ENCODE data around the gene DYSF.

The DYSF gene

DNA sequence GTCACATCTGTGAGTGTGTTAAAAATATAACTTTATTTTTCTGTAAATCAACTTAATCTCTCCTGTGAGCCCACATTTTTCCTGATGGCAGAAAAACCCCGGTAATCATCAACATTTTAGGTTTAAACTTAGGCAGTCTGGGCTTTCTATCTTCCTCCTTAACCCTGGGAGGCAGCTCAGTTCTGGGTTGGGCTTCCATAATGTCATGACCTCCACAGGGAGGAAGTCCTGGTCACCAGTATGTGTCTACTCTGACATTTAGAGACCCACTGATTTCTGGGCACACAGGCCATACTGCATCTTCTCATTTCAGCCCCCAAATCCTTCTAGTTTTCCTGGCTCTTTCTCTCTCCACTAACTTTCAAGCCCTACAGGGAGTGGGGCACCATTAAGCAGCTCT, 181.2 kb downstream of the DYSF start:
- no peaks in the 10 kb centered on the region for H3K27me3 ChIP-seq (ENCODE audit: insufficient read depth, low read length, poor library complexity, severe bottlenecking)
- no peaks in the 10 kb centered on the region for H3K9me2 ChIP-seq (replicated peaks; ENCODE audit: low read depth, low read length)
- no peaks in the 10 kb centered on the region for H3K4me1 ChIP-seq (ENCODE audit: insufficient read depth, low read length, poor library complexity, severe bottlenecking)
- no peaks in the 10 kb centered on the region for H3K79me2 ChIP-seq (ENCODE audit: insufficient read depth, low read length)
- H3K4me3 ChIP-seq (ENCODE audit: low read length, poor library complexity, severe bottlenecking) = no peak overlapping the region
- no peaks in the 10 kb centered on the region for H3F3A ChIP-seq (ENCODE audit: low read depth)
- no peak overlapping the region for H3K4me2 ChIP-seq (ENCODE audit: low read depth, low read length, poor library complexity, severe bottlenecking)
- H3K9ac ChIP-seq (ENCODE audit: low read depth, low read length, poor library complexity, severe bottlenecking) = no peak overlapping the region
- no peaks in the 10 kb centered on the region for H4K20me1 ChIP-seq (ENCODE audit: insufficient read depth, low read length, poor library complexity, severe bottlenecking)
- no peak overlapping the region for H2AFZ ChIP-seq (ENCODE audit: low read length)
- no peaks in the 10 kb centered on the region for H3K36me3 ChIP-seq (ENCODE audit: insufficient read depth, low read length)
- TF ChIP-seq, protein P1, sequence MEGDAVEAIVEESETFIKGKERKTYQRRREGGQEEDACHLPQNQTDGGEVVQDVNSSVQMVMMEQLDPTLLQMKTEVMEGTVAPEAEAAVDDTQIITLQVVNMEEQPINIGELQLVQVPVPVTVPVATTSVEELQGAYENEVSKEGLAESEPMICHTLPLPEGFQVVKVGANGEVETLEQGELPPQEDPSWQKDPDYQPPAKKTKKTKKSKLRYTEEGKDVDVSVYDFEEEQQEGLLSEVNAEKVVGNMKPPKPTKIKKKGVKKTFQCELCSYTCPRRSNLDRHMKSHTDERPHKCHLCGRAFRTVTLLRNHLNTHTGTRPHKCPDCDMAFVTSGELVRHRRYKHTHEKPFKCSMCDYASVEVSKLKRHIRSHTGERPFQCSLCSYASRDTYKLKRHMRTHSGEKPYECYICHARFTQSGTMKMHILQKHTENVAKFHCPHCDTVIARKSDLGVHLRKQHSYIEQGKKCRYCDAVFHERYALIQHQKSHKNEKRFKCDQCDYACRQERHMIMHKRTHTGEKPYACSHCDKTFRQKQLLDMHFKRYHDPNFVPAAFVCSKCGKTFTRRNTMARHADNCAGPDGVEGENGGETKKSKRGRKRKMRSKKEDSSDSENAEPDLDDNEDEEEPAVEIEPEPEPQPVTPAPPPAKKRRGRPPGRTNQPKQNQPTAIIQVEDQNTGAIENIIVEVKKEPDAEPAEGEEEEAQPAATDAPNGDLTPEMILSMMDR (conservative IDR thresholded peaks at IDR 0.05; ENCODE audit: low read length) = no peak
- TF ChIP-seq EZH2phosphoT487 (IDR thresholded peaks at IDR 0.05; ENCODE audit: borderline replicate concordance) = no peak
- H3K9me3 ChIP-seq (ENCODE audit: insufficient read depth, low read depth, low read length) = no peaks in the 10 kb centered on the region

DNA sequence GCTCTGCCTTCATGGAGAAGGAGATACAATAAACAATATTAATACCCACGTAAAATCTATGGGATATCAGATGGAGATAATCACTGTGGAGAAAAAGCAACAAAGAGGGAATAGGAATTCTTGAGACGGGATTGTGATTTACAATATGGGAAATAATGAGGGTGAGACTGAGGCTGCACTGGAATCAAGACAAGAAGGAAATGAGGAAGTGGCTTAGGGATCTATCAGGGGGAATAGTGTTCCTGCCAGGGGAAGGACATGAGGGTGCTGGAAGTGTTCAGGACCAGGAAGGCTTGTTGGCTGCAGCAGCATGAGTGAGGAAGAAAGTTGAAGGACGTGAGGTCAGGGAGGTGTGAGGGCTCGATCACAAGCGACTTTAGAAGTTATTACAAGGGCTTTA, 182.4 kb downstream of the DYSF start:
- Histone ChIP-seq H3K9me3 (ENCODE audit: insufficient read depth, low read depth, low read length) (no peaks in the 10 kb centered on the region), H3F3A (ENCODE audit: low read depth) (no peaks in the 10 kb centered on the region), H3K4me3 (ENCODE audit: low read length, poor library complexity, severe bottlenecking) (no peak overlapping the region), H2AFZ (ENCODE audit: low read length) (no peak overlapping the region), H3K27me3 (ENCODE audit: insufficient read depth, low read length, poor library complexity, severe bottlenecking) (no peaks in the 10 kb centered on the region), H3K4me1 (ENCODE audit: insufficient read depth, low read length, poor library complexity, severe bottlenecking) (no peaks in the 10 kb centered on the region), H3K4me2 (ENCODE audit: low read depth, low read length, poor library complexity, severe bottlenecking) (no peak overlapping the region), H3K36me3 (ENCODE audit: insufficient read depth, low read length) (no peaks in the 10 kb centered on the region), H3K79me2 (ENCODE audit: insufficient read depth, low read length) (no peaks in the 10 kb centered on the region), H4K20me1 (ENCODE audit: insufficient read depth, low read length, poor library complexity, severe bottlenecking) (no peaks in the 10 kb centered on the region), H3K9ac (ENCODE audit: low read depth, low read length, poor library complexity, severe bottlenecking) (no peak overlapping the region), H3K9me2 (replicated peaks; ENCODE audit: low read depth, low read length) (no peaks in the 10 kb centered on the region)
- TF ChIP-seq, protein P1 (conservative IDR thresholded peaks at IDR 0.05; ENCODE audit: low read length) = no peak
- no peak for TF ChIP-seq EZH2phosphoT487 (IDR thresholded peaks at IDR 0.05; ENCODE audit: borderline replicate concordance)

DNA sequence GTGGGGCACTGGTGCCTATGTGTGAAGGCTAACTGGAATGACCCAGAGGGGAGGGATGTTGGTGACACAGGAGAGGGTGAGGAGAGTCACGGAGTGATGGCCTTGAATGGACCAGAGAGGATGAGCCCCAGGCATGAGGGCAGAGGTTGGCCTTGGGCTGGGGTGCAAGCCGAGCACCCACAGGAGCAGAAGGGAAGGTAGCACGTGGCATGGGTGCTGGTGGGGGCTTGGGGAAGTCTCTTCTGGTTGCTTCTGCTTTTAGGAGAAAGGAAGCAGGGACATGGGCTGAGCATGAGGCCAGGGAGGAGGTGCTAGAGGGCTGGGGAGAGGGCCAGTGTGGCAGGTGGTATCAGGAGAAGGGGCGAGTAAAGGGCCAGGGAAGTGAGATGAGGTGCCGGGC, 183.8 kb downstream of the DYSF start:
- H3K9me2 ChIP-seq (replicated peaks; ENCODE audit: low read depth, low read length) = no peaks in the 10 kb centered on the region
- H3K9ac ChIP-seq (ENCODE audit: low read depth, low read length, poor library complexity, severe bottlenecking) = no peak overlapping the region
- no peaks in the 10 kb centered on the region for H3K79me2 ChIP-seq (ENCODE audit: insufficient read depth, low read length)
- H3K4me2 ChIP-seq (ENCODE audit: low read depth, low read length, poor library complexity, severe bottlenecking) = no peak overlapping the region
- no peak overlapping the region for H2AFZ ChIP-seq (ENCODE audit: low read length)
- H3K36me3 ChIP-seq (ENCODE audit: insufficient read depth, low read length) = no peaks in the 10 kb centered on the region
- H3K9me3 ChIP-seq (ENCODE audit: insufficient read depth, low read depth, low read length) = no peaks in the 10 kb centered on the region
- H3F3A ChIP-seq (ENCODE audit: low read depth) = no peaks in the 10 kb centered on the region
- H3K4me1 ChIP-seq (ENCODE audit: insufficient read depth, low read length, poor library complexity, severe bottlenecking) = no peaks in the 10 kb centered on the region
- no peaks in the 10 kb centered on the region for H3K27me3 ChIP-seq (ENCODE audit: insufficient read depth, low read length, poor library complexity, severe bottlenecking)
- H4K20me1 ChIP-seq (ENCODE audit: insufficient read depth, low read length, poor library complexity, severe bottlenecking) = no peaks in the 10 kb centered on the region
- H3K4me3 ChIP-seq (ENCODE audit: low read length, poor library complexity, severe bottlenecking) = no peak overlapping the region
- TF ChIP-seq, protein P1 (conservative IDR thresholded peaks at IDR 0.05; ENCODE audit: low read length) = no peak
- no peak for TF ChIP-seq EZH2phosphoT487 (IDR thresholded peaks at IDR 0.05; ENCODE audit: borderline replicate concordance)
